Loucy (cell line): ENCODE results near the gene SLC35F3.

ENCODE experiments used
- H2AFZ ChIP-seq: fragments of 200-600 bp; sonication (generic); 2 replicates; pipeline ENCODE4 v1.6.0; 2016; ENCODE audit warnings: antibody characterized with exemption, mild to moderate bottlenecking, low read length, moderate library complexity
- H3F3A ChIP-seq: fragments of 200-600 bp; 2 replicates; pipeline ENCODE4 v1.6.0; 2016; ENCODE audit warnings: antibody characterized with exemption, low read depth, mild to moderate bottlenecking
- H3K27me3 ChIP-seq: fragments of 200-600 bp; sonication (generic); 2 replicates; pipeline ENCODE4 v1.6.1; 2014; ENCODE audit warnings: low read length, mild to moderate bottlenecking; ENCODE audit not compliant: insufficient read depth, poor library complexity, severe bottlenecking
- H3K36me3 ChIP-seq: fragments of 200-600 bp; sonication (generic); 2 replicates; pipeline ENCODE4 v1.6.1; 2016; ENCODE audit warnings: low read length; ENCODE audit not compliant: insufficient read depth
- H3K4me1 ChIP-seq: fragments of 200-600 bp; sonication (generic); 2 replicates; pipeline ENCODE4 v1.5.1; 2014; ENCODE audit warnings: low read length, mild to moderate bottlenecking; ENCODE audit not compliant: insufficient read depth, poor library complexity, severe bottlenecking
- H3K4me2 ChIP-seq: fragments of 200-600 bp; sonication (generic); 2 replicates; pipeline ENCODE4 v1.6.0; 2014; ENCODE audit warnings: antibody characterized with exemption, low read length, low read depth, mild to moderate bottlenecking; ENCODE audit not compliant: poor library complexity, severe bottlenecking
- H3K4me3 ChIP-seq: fragments of 200-600 bp; sonication (generic); 2 replicates; pipeline ENCODE4 v1.5.1; 2014; ENCODE audit warnings: low read length, mild to moderate bottlenecking, mixed read lengths; ENCODE audit not compliant: poor library complexity, severe bottlenecking
- H3K79me2 ChIP-seq: fragments of 200-600 bp; sonication (generic); 2 replicates; pipeline ENCODE4 v1.6.1; 2014; ENCODE audit warnings: low read length; ENCODE audit not compliant: insufficient read depth
- H3K9ac ChIP-seq: fragments of 200-600 bp; sonication (generic); 2 replicates; pipeline ENCODE4 v1.6.0; 2014; ENCODE audit warnings: mild to moderate bottlenecking, low read depth, low read length, moderate library complexity; ENCODE audit not compliant: poor library complexity, severe bottlenecking
- H3K9me2 ChIP-seq: fragments of 200-600 bp; sonication (generic); replicated peaks from 2 replicates; pipeline ENCODE4 v1.6.1; 2016; ENCODE audit warnings: low read depth, low read length, mixed read lengths
- H3K9me3 ChIP-seq: fragments of 200-600 bp; sonication (generic); 2 replicates; pipeline ENCODE4 v1.6.1; 2014; ENCODE audit warnings: mild to moderate bottlenecking, antibody characterized with exemption, low read length, low read depth; ENCODE audit not compliant: insufficient read depth
- H4K20me1 ChIP-seq: fragments of 200-600 bp; sonication (generic); 2 replicates; pipeline ENCODE4 v1.6.0; 2014; ENCODE audit warnings: antibody characterized with exemption, low read length, mild to moderate bottlenecking; ENCODE audit not compliant: insufficient read depth, poor library complexity, severe bottlenecking
- EZH2phosphoT487 ChIP-seq: fragments of 200-600 bp; IDR thresholded peaks from 2 replicates; pipeline ENCODE4 v1.6.1; 2018; ENCODE audit warnings: antibody characterized with exemption, mild to moderate bottlenecking, moderate library complexity, borderline replicate concordance
- TF ChIP-seq, protein P1 (sequence below): fragments of 200-600 bp; sonication (generic); conservative IDR thresholded peaks from 2 replicates; pipeline ENCODE4 v1.5.1; 2014; ENCODE audit warnings: mild to moderate bottlenecking, antibody characterized with exemption, low read length

The SLC35F3 gene

GRCh38 chr1:234340528-234340927 lies 436.1 kb downstream of the SLC35F3 start:
- Histone ChIP-seq H3K9me3 (0 out of 2 replicates have a peak, but pooled peaks cover 6% of the 10 kb centered on the region), H3K9me2 (no peaks in the 10 kb centered on the region), H3K4me2 (no peak overlapping the region), H3K4me1 (no peaks in the 10 kb centered on the region), H3K36me3 (no peaks in the 10 kb centered on the region), H2AFZ (no peak overlapping the region), H3K79me2 (no peaks in the 10 kb centered on the region), H3K27me3 (peaks cover 21% of the 10 kb centered on the region), H4K20me1 (no peaks in the 10 kb centered on the region), H3K4me3 (no peak overlapping the region), H3K9ac (no peak overlapping the region), H3F3A (no peaks in the 10 kb centered on the region)
- no peak for TF ChIP-seq EZH2phosphoT487
- TF ChIP-seq, protein P1, sequence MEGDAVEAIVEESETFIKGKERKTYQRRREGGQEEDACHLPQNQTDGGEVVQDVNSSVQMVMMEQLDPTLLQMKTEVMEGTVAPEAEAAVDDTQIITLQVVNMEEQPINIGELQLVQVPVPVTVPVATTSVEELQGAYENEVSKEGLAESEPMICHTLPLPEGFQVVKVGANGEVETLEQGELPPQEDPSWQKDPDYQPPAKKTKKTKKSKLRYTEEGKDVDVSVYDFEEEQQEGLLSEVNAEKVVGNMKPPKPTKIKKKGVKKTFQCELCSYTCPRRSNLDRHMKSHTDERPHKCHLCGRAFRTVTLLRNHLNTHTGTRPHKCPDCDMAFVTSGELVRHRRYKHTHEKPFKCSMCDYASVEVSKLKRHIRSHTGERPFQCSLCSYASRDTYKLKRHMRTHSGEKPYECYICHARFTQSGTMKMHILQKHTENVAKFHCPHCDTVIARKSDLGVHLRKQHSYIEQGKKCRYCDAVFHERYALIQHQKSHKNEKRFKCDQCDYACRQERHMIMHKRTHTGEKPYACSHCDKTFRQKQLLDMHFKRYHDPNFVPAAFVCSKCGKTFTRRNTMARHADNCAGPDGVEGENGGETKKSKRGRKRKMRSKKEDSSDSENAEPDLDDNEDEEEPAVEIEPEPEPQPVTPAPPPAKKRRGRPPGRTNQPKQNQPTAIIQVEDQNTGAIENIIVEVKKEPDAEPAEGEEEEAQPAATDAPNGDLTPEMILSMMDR = no peak

- no peaks in the 10 kb centered on the region for H3K27me3 ChIP-seq
- H3K9me3 ChIP-seq = no peaks in the 10 kb centered on the region
- TF ChIP-seq, protein P1 = no peak
- TF ChIP-seq EZH2phosphoT487 = no peak
- H2AFZ ChIP-seq = no peak overlapping the region
- H3K4me1 ChIP-seq = no peaks in the 10 kb centered on the region
- H3K4me2 ChIP-seq = no peak overlapping the region
- no peak overlapping the region for H3K4me3 ChIP-seq
- no peaks in the 10 kb centered on the region for H3F3A ChIP-seq
- H3K79me2 ChIP-seq = no peaks in the 10 kb centered on the region
- no peaks in the 10 kb centered on the region for H3K36me3 ChIP-seq
- no peaks in the 10 kb centered on the region for H3K9me2 ChIP-seq
- H3K9ac ChIP-seq = no peak overlapping the region
- no peaks in the 10 kb centered on the region for H4K20me1 ChIP-seq
Measured at GRCh38 chr1:234342774-234343173, 438.3 kb downstream of the SLC35F3 start.

GRCh38 chr1:234345237-234345636 lies 440.8 kb downstream of the SLC35F3 start:
- Histone ChIP-seq H3K4me3 (no peak overlapping the region), H3K9ac (no peak overlapping the region), H3K79me2 (no peaks in the 10 kb centered on the region), H3K36me3 (no peaks in the 10 kb centered on the region), H4K20me1 (no peaks in the 10 kb centered on the region), H3K27me3 (no peaks in the 10 kb centered on the region), H3K4me2 (no peak overlapping the region), H3K9me3 (no peaks in the 10 kb centered on the region), H2AFZ (no peak overlapping the region), H3K9me2 (no peaks in the 10 kb centered on the region), H3K4me1 (no peaks in the 10 kb centered on the region), H3F3A (no peaks in the 10 kb centered on the region)
- TF ChIP-seq, protein P1 = no peak
- TF ChIP-seq EZH2phosphoT487 = no peak
